GM19043 (cell line): Measurements from ENCODE around the gene FGG.

Source experiments
- ATAC-seq: cut with Tn5 transposase; IDR thresholded peaks from one replicate; pipeline ENCODE4 v1.9.1; 2021; ENCODE audit warnings: low read depth; ENCODE audit not compliant: unreplicated experiment

The FGG gene

DNA sequence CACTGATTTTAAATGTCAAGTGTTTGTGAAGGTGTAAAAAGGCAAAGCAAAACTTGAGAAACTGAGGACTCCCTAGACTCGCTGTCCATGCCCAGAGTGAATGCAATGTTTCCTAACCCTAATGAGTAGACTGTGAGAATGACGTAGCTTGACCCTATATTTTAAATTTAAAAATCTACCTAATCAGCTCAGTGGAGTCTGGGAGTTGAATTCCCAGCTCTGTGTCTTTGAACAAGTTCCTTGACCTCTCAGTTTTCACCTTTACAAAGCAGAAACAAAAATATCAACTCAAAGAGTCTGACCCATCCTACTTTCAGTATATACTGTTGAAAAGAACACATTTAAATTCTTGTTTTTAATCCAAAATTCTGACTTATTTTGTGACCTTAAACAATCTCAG lies 24.3 kb downstream of the FGG start:
- ATAC-seq, result no peak

DNA sequence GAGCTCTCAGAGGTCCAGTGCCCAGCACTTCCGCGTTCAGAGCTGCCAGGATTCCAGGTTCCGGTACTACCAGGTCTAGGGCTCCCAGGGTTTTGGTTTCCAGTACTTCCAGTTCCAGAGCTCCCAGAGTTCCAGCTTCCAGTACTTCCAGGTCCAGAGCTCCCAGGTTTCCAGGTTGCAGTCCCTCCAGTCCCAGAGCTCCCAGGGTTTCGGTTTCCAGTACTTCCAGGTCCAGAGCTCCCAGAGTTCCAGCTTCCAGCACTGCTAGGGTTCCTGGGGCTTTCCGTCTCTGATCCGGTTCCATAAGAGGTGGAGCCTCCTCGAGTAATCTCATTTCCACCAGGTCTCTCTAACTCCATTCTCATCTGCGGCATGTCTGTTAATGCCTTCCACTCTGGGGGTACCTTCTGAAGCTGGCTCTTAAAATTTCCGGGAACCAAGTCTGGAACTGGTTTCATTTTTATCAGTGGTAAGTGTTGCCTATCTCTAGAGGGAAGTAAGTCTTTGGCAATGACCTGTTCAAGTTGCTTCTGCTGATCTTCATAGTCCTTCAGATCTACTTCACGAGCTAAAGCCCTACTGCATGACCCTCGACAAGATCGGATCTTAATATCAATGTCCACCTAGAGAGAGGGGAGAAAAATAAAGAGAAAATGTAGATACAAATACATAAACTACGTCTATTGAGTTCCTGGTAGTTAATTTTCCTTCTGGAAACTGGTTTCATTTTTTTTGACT lies 26.0 kb downstream of the FGG start:
- ATAC-seq, result no peak

DNA sequence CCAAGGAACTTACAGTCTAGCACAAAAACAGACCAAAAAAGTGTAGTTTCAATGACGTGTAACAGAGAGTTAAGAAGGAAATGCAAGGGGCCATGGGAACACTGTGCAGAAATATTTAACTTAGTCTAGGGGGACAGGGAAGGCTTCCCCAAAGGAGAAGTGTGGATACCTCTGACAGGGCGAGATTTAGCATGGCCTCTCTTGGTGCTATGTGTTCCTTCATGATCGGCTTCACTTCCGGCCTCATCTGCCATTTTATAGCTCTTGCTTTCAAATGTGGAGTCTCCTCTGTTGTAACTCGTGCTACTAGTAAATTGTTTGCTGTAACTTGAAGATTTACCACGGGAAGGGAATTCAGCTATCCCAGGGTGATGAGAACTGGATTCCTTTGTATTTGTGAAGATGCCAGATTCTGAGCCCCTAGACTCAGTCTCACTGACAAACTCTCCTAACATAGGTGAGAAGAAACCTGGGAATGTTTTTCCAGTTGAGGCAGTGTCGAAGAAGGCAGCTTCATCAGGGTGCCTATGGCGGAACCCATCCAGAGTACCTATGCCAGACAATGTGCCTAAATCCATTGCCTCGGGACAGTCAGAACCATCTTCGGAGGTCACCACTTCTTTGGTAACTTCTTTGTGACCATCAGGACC lies 27.0 kb downstream of the FGG start:
- no peak for ATAC-seq

DNA sequence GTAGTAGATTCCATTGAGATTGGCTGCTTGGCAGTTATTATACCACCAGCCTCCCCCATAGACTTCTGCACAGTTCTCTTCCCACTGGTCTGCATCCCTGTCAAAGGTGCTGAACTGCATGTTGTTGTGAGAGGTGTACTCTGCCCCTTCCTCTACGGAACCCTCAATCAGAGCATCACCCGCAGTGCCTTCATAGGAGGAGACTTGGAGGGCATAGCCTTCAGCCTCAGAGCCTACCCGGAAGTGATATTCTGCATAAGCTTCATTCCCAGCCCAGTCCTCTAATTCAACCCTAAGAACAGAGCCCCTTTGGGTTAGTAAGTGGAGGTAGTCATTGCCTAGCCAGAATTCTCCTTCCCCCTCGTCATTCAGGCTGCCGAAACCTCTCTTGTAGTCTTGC lies 28.2 kb downstream of the FGG start:
- ATAC-seq, result no peak

DNA sequence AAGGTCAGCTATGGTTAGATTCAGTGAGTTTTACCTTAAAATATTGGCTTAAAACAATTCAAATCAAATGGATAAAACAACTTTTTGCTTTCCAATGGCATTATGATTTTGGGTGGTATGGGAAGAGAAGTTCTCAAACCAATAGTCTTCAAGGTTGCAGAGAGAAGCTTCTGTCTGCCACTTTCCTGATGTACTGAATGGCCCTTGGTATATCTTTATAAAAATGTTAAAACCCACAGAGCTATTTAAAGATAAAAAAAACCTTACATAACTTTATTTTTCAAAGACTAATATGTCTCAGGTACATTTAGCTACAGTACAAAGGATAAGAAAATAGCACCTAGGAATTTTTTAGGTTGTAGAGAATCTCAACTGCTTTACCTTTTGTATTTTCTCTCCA lies 28.8 kb downstream of the FGG start:
- ATAC-seq, result no peak

DNA sequence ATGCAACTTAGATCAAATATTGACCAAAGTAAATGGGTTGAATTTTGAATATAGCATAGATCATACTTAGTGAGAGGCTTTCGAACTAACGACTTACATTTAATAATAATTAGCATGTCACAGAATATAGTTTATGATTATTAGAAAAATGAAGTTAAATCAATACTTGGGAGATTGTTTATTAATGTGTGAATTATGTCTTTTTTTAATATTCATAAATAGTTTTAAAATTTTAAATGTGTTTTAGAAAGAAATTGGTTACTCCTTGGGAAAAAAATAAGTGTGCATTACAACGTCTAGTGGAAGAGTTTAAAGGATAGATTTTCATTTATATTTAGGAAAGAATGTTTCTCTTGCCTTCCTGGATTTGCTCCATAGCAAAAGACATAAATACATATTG lies 29.2 kb downstream of the FGG start:
- ATAC-seq, result no peak

DNA sequence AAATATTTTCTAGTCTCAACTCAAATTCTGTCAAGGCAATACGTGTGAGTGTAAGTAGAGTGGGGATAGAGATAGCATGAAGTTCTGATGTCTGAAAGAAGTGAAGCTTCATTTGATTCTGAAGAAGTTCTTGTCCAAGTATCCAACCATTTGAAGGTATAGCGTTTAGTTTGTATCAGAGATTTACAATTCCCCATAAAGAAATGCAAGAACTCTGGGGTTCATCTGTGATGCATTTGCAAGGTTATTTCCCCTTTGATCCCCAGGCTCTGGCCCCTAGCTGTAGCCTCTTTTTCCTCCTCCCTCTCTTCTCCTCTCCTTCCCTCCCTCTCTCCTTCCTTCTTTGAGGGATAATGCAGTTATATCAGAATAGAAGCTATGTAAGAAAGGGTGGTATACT lies 29.7 kb downstream of the FGG start:
- ATAC-seq, result no peak

DNA sequence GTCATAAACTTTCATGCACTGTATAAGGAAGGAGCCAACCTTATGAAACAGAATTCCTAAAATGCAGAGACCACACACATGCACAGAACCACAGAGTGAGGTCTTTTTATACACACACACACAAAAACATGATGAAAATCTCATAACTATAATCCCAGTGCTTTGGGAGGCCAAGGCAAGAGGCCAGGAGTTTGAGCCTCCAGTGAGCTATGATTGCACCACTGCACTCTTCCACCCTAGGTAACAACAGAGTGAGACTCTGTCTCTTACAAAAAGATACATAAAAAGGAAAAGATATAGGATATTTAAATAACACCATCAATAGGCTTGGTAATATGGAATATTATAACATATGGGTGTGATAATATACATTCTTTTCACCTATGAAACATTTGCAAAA lies 32.5 kb downstream of the FGG start:
- no peak for ATAC-seq

DNA sequence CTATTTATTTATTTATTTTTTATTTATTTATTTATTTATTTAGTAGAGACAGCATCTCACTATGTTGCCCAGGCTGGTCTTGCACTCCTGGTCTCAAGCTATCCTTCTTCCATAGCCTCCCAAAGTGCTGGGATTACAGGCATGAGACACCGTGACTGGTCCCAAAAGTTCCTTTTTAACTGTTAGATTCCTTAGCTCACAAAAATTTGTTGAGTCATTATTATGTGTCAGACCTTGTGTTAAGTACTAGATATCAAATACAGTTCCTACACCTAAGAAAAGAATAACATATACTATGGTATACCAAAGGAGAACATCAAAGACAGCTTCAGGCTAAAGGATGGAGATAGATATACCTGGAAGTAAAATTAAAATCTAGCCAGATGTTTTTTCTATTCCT lies 33.5 kb downstream of the FGG start:
- ATAC-seq, result no peak

DNA sequence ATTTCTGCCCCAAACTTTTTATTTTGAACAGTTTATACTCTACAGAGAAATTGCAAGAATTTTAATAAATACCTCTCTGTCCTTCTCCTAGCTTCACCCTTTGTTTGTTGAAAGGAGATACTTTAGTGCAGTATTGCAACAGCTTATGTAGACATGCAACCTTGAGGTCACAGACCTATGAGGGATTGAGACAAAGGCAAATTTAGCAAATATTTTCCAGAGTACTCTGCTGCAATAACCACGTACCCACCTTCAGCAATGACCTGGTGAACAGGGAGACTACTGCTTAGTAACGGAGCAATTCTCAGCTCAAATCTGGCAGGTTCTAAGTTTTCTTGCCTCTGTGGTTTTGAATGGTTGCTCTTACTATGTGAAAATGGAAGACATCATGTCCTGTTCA lies 35.1 kb downstream of the FGG start:
- ATAC-seq, result no peak

DNA sequence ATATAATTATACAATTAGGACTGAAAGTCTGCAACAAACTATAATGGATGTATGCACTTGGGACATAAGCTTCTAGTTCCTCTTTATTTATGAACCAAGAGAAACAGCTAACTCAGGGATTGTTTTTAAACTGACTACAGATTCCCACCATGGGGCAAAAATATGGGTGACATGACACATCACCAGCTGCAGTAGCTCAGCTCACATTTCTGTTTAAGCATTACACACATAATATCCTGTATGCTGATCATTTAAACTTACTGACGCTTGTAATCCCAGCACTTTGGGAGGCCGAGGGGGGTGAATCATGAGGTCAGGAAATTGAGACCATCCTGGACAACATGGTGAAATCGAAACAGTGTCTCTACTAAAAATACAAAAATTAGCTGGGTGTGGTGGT lies 38.1 kb downstream of the FGG start:
- ATAC-seq, result no peak

DNA sequence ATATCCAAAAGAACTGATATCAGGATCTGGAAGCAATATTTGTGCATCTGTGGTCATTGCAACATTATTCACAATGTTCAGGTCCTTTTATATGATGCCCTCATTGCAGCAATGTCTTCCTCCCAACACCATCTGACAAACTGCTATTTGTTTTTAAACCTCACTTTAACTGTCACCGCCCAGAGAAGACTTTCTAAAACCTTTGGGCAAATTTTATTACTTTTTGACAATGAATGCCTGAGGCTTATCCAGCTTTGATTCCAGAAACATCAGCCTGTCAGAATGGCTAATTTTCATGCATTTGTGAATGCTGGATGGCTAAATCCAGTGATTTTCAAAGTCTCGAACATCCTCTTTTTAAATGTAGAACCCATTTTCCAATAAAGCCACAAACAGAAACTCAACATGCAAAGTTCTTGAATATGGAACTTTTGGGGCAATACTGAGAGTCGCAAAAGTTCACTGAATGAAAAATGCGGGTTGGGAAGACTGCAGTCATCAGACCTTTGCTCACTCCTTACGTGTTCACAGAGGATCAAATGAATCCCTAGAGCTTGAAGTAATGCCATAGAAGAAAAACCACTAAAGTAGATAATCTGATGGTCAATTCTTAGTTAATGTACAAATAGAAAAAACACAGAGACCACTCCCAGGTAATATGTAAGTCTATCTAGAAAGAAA lies 39.1 kb downstream of the FGG start:
- no peak for ATAC-seq

DNA sequence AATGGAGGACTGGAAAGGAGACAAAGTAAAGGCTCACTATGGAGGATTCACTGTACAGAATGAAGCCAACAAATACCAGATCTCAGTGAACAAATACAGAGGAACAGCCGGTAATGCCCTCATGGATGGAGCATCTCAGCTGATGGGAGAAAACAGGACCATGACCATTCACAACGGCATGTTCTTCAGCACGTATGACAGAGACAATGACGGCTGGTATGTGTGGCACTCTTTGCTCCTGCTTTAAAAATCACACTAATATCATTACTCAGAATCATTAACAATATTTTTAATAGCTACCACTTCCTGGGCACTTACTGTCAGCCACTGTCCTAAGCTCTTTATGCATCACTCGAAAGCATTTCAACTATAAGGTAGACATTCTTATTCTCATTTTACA lies 42.9 kb downstream of the FGG start:
- no peak for ATAC-seq

DNA sequence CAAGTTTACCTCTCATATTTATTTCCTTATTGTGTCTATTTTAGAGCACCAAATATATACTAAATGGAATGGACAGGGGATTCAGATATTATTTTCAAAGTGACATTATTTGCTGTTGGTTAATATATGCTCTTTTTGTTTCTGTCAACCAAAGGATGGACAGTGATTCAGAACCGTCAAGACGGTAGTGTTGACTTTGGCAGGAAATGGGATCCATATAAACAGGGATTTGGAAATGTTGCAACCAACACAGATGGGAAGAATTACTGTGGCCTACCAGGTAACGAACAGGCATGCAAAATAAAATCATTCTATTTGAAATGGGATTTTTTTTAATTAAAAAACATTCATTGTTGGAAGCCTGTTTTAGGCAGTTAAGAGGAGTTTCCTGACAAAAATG lies 43.4 kb downstream of the FGG start:
- ATAC-seq, result no peak

DNA sequence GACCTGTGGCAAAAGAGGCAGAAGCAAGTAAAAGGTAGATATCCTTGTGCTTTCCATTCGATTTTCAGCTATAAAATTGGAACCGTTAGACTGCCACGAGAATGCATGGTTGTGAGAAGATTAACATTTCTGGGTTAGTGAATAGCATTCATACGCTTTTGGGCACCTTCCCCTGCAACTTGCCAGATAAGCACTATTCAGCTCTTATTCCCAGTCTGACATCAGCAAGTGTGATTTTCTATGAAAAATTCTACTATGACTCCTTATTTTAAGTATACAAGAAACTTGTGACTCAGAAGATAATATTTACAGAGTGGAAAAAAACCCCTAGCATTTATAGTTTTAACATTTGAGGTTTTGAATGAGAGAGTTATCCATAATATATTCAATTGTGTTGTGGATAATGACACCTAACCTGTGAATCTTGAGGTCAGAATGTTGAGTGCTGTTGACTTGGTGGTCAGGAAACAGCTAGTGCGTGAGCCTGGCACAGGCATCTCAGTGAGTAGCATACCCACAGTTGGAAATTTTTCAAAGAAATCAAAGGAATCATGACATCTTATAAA lies 45.7 kb downstream of the FGG start:
- no peak for ATAC-seq

DNA sequence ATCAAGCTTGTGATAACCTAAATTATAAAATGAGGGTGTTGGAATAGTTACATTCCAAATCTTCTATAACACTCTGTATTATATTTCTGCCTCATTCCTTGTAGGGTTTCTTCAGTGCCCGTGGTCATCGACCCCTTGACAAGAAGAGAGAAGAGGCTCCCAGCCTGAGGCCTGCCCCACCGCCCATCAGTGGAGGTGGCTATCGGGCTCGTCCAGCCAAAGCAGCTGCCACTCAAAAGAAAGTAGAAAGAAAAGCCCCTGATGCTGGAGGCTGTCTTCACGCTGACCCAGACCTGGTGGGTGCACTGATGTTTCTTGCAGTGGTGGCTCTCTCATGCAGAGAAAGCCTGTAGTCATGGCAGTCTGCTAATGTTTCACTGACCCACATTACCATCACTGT lies 46.8 kb downstream of the FGG start:
- no peak for ATAC-seq

DNA sequence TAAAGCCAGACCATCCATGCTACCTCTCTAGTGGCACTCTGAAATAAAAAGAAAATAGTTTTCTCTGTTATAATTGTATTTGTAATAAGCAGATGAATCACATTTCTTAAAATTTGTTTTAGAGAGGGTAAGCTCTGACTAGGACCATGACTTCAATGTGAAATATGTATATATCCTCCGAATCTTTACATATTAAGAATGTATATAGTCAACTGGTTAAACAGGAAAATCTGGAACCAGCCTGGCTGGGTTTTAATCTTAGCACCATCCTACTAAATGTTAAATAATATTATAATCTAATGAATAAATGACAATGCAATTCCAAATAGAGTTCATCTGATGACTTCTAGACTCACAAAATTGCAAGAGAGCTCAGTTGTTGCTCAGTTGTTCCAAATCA lies 48.1 kb downstream of the FGG start:
- ATAC-seq, result no peak

DNA sequence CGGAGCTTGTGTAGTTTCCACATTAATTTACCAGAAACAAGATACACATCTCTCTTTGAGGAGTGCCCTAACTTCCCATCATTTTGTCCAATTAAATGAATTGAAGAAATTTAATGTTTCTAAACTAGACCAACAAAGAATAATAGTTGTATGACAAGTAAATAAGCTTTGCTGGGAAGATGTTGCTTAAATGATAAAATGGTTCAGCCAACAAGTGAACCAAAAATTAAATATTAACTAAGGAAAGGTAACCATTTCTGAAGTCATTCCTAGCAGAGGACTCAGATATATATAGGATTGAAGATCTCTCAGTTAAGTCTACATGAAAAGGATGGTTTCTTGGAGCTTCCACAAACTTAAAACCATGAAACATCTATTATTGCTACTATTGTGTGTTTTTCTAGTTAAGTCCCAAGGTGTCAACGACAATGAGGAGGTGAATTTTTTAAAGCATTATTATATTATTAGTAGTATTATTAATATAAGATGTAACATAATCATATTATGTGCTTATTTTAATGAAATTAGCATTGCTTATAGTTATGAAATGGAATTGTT lies 49.7 kb downstream of the FGG start, which contains the start of gene FGB:
FGB (plus strand) TSS at position 315 of the 558 bp plus-strand sequence; CDS start at position 323, 8 bp downstream.
- ATAC-seq, result no peak

DNA sequence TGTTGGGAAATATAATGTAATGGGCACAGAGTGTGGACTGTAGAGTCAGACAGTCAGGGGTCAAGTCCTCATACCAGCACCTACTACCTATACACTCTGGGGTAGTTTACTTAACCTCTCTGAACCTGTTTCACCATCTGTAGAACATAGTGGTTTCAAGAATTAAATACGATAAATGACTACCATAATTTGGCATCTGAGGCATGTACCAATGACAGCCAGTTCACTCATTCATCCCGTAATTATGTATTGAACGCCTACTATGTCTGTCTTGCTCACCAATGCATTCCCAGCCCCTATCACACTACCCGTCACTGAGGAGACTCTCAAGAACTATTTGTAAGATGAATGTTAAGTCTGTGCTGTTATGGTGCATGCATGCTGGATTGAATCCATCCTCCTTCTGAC lies 51.6 kb downstream of the FGG start:
- no peak for ATAC-seq

DNA sequence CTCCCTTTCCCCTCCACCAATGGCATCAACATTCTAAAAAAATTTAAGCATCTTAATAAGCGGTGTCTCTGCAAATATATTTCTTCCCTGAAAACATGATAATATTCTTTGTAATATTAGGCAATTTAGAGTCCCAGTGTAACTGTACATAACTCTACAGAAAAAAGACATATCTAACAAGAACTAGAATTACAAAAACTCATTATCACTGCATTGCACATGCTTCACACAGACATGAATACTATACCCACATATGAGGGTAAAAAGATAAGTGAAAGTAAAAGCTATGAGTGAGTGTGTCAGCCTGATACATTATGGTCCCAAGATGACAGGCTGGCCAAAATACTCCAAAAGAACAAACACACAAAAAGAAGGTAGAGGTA lies 52.0 kb downstream of the FGG start:
- no peak for ATAC-seq
